OCI-LY1 (cell line): Measurements from ENCODE around the gene LRFN4.

ENCODE experiments used
- H2AFZ ChIP-seq: fragments of 200-600 bp; sonication (generic), shearing (Covaris generic); 2 replicates; pipeline ENCODE4 v1.6.0; 2014; ENCODE audit warnings: antibody characterized with exemption, mild to moderate bottlenecking, low read length
- H3F3A ChIP-seq: fragments of 200-600 bp; sonication (generic), shearing (Covaris generic); 2 replicates; pipeline ENCODE4 v1.6.0; 2014; ENCODE audit warnings: mild to moderate bottlenecking, antibody characterized with exemption, low read length, moderate library complexity; ENCODE audit not compliant: insufficient read depth
- H3K27ac ChIP-seq: fragments of 200-600 bp; sonication (generic); 2 replicates; pipeline ENCODE4 v1.5.1; 2014; ENCODE audit warnings: low read length, mixed run types, mild to moderate bottlenecking, low read depth; ENCODE audit not compliant: poor library complexity, severe bottlenecking
- H3K27me3 ChIP-seq: fragments of 200-600 bp; sonication (generic); 2 replicates; pipeline ENCODE4 v1.6.0; 2014; ENCODE audit warnings: antibody characterized with exemption, mild to moderate bottlenecking, low read length, moderate library complexity; ENCODE audit not compliant: insufficient read depth
- H3K36me3 ChIP-seq: fragments of 200-600 bp; sonication (generic); 2 replicates; pipeline ENCODE4 v1.6.1; 2014; ENCODE audit warnings: mild to moderate bottlenecking, antibody characterized with exemption, low read length, moderate library complexity, mixed read lengths; ENCODE audit not compliant: insufficient read depth
- H3K4me1 ChIP-seq: fragments of 200-600 bp; sonication (generic); 2 replicates; pipeline ENCODE4 v1.5.1; 2014; ENCODE audit warnings: mild to moderate bottlenecking, low read length, moderate library complexity; ENCODE audit not compliant: insufficient read depth, severe bottlenecking
- H3K4me2 ChIP-seq: fragments of 200-600 bp; sonication (generic), shearing (Covaris generic); 2 replicates; pipeline ENCODE4 v1.6.1; 2014; ENCODE audit warnings: low read length
- H3K4me3 ChIP-seq: fragments of 200-600 bp; sonication (generic); 2 replicates; pipeline ENCODE4 v1.5.1; 2014; ENCODE audit warnings: low read length, low read depth, mild to moderate bottlenecking, mixed read lengths; ENCODE audit not compliant: poor library complexity, severe bottlenecking
- H3K79me2 ChIP-seq: fragments of 200-600 bp; shearing (Covaris generic); 2 replicates; pipeline ENCODE4 v1.6.1; 2016; ENCODE audit warnings: mixed run types, low read length, mixed read lengths; ENCODE audit not compliant: insufficient read depth
- H3K9ac ChIP-seq: fragments of 200-600 bp; sonication (generic), shearing (Covaris generic); 2 replicates; pipeline ENCODE4 v1.6.1; 2014; ENCODE audit warnings: mild to moderate bottlenecking, low read length, mixed read lengths
- H3K9me2 ChIP-seq: fragments of 200-600 bp; sonication (generic), shearing (Covaris generic); 2 replicates; pipeline ENCODE4 v1.6.1; 2014; ENCODE audit warnings: low read depth, mild to moderate bottlenecking, low read length, mixed read lengths
- H3K9me3 ChIP-seq: fragments of 200-600 bp; shearing (Covaris generic); 2 replicates; pipeline ENCODE4 v1.6.1; 2014; ENCODE audit warnings: low read length, mixed read lengths
- H4K20me1 ChIP-seq: fragments of 200-600 bp; sonication (generic), shearing (Covaris generic); 2 replicates; pipeline ENCODE4 v1.6.0; 2016; ENCODE audit warnings: mild to moderate bottlenecking, low read length; ENCODE audit not compliant: insufficient read depth
- CTCF ChIP-seq: fragments of 200-600 bp; sonication (generic), shearing (Covaris generic); IDR thresholded peaks from 2 replicates; pipeline ENCODE4 v1.5.1; 2017; ENCODE audit warnings: mild to moderate bottlenecking, antibody characterized with exemption, low read length, moderate library complexity, mixed read lengths
- EZH2 ChIP-seq: fragments of 200-600 bp; sonication (generic), shearing (Covaris generic); IDR thresholded peaks from 2 replicates; pipeline ENCODE4 v1.8.0; 2017; ENCODE audit warnings: borderline replicate concordance, mixed run types, mild to moderate bottlenecking, antibody characterized with exemption, low read length, moderate library complexity, mixed read lengths

Gene LRFN4

DNA sequence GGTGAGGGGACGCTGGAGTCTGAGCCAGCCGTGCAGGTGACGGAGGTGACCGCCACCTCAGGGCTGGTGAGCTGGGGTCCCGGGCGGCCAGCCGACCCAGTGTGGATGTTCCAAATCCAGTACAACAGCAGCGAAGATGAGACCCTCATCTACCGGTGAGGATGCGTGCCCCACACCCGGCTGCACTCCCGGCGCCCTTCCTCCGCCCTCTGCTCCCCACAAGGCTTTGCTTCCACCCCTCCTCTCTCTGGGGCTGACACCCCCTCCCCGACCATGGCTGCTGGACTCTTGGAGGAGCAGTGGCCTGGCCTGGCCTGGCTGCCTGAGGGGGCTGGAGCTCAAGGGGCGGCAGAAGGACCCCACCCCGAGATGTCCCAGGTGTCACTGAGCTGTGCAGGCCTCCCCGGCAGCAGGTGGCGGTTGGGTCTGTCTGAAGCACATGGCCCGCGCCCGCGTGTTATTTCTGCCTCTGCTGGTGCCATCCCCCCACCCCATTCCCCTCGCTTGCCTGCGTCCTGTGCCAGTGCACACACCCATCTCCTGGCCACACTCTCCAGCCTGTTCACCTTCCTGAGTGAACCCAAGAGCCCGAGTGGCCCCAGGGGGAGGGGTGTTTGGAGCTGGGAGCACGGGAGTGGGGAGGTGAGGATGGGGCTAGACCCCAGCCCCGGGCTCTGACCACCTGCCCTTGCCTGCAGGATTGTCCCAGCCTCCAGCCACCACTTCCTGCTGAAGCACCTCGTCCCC is 2.2 kb downstream of the LRFN4 start:
- H3K4me2 ChIP-seq, result no peak overlapping the region
- no peaks in the 10 kb centered on the region for H3K9me3 ChIP-seq
- TF ChIP-seq CTCF (no peak), EZH2 (no peak)
- H3K27ac ChIP-seq, result no peak overlapping the region
- no peaks in the 10 kb centered on the region for H3K9me2 ChIP-seq
- peaks cover 11% of the 10 kb centered on the region for H3K4me1 ChIP-seq
- no peaks in the 10 kb centered on the region for H3F3A ChIP-seq
- peaks cover 16% of the 10 kb centered on the region for H3K27me3 ChIP-seq
- H2AFZ ChIP-seq, result no peak overlapping the region
- no peak overlapping the region for H3K9ac ChIP-seq
- no peaks in the 10 kb centered on the region for H3K79me2 ChIP-seq
- no peaks in the 10 kb centered on the region for H4K20me1 ChIP-seq
- H3K36me3 ChIP-seq, result no peaks in the 10 kb centered on the region
- H3K4me3 ChIP-seq, result no peak overlapping the region

DNA sequence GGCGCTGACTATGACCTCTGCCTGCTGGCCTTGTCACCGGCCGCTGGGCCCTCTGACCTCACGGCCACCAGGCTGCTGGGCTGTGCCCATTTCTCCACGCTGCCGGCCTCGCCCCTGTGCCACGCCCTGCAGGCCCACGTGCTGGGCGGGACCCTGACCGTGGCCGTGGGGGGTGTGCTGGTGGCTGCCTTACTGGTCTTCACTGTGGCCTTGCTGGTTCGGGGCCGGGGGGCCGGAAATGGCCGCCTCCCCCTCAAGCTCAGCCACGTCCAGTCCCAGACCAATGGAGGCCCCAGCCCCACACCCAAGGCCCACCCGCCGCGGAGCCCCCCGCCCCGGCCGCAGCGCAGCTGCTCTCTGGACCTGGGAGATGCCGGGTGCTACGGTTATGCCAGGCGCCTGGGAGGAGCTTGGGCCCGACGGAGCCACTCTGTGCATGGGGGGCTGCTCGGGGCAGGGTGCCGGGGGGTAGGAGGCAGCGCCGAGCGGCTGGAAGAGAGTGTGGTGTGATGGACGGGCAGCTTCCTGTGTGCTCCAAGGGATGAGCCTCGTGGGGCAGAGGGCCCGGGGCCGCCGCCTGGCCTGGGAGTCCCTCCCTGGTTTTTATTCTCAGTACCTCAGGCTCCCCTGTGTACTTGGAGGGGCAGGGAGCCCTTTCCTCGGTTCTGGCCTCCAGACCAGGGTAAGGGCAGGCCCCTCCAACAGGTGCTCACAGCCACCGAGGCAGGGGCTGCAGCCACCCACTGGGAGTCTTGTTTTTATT is 3.0 kb downstream of the LRFN4 start:
- no peak overlapping the region for H3K4me3 ChIP-seq
- TF ChIP-seq CTCF (no peak), EZH2 (no peak)
- peaks cover 18% of the 10 kb centered on the region for H3K4me1 ChIP-seq
- H3K9me3 ChIP-seq, result no peaks in the 10 kb centered on the region
- H3K79me2 ChIP-seq, result no peaks in the 10 kb centered on the region
- H2AFZ ChIP-seq, result no peak overlapping the region
- no peak overlapping the region for H3K9ac ChIP-seq
- no peak overlapping the region for H3K27ac ChIP-seq
- H3F3A ChIP-seq, result no peaks in the 10 kb centered on the region
- no peaks in the 10 kb centered on the region for H3K36me3 ChIP-seq
- H4K20me1 ChIP-seq, result no peaks in the 10 kb centered on the region
- peaks cover 16% of the 10 kb centered on the region for H3K27me3 ChIP-seq
- no peaks in the 10 kb centered on the region for H3K9me2 ChIP-seq
- no peak overlapping the region for H3K4me2 ChIP-seq

GRCh38 chr11:66860449-66860831 is 3.6 kb downstream of the LRFN4 start:
- no peaks in the 10 kb centered on the region for H3F3A ChIP-seq
- H3K79me2 ChIP-seq, result no peaks in the 10 kb centered on the region
- no peak overlapping the region for H3K27ac ChIP-seq
- no peaks in the 10 kb centered on the region for H4K20me1 ChIP-seq
- H3K9me2 ChIP-seq, result no peaks in the 10 kb centered on the region
- H2AFZ ChIP-seq, result no peak overlapping the region
- H3K9me3 ChIP-seq, result no peaks in the 10 kb centered on the region
- peaks cover 16% of the 10 kb centered on the region for H3K4me1 ChIP-seq
- no peak for TF ChIP-seq CTCF
- TF ChIP-seq EZH2, result no peak
- no peak overlapping the region for H3K4me3 ChIP-seq
- H3K9ac ChIP-seq, result no peak overlapping the region
- no peaks in the 10 kb centered on the region for H3K36me3 ChIP-seq
- peaks cover 16% of the 10 kb centered on the region for H3K27me3 ChIP-seq
- no peak overlapping the region for H3K4me2 ChIP-seq
